Neuronal stem cell (in vitro differentiated cells): ENCODE measurements around the gene POLR2H.

Experiments used
- DNase-seq: peaks from one replicate; pipeline ENCODE4 v3.0.0-alpha.2; 2013; ENCODE audit warnings: low spot score
- H2AFZ ChIP-seq: one replicate; pipeline ENCODE4 v1.6.1; 2013; ENCODE audit warnings: mild to moderate bottlenecking, low read length, inconsistent platforms
- H2AK5ac ChIP-seq: 2 replicates; pipeline ENCODE4 v1.6.1; 2013; ENCODE audit warnings: low read depth, mild to moderate bottlenecking, inconsistent platforms, low read length, moderate library complexity, mixed read lengths
- H2BK120ac ChIP-seq: 2 replicates; pipeline ENCODE4 v1.6.1; 2013; ENCODE audit warnings: low read depth, mild to moderate bottlenecking, inconsistent platforms, low read length, moderate library complexity, mixed read lengths
- H2BK12ac ChIP-seq: one replicate; pipeline ENCODE4 v1.6.1; 2013; ENCODE audit warnings: low read length, inconsistent platforms
- H2BK15ac ChIP-seq: 2 replicates; pipeline ENCODE4 v1.6.1; 2013; ENCODE audit warnings: mild to moderate bottlenecking, low read length, inconsistent platforms, mixed read lengths
- H2BK5ac ChIP-seq: one replicate; pipeline ENCODE4 v1.6.1; 2013; ENCODE audit warnings: inconsistent platforms, mild to moderate bottlenecking, low read length, moderate library complexity
- H3K14ac ChIP-seq: one replicate; pipeline ENCODE4 v1.6.1; 2013; ENCODE audit warnings: low read length, inconsistent platforms
- H3K18ac ChIP-seq: 2 replicates; pipeline ENCODE4 v1.6.1; 2013; ENCODE audit warnings: low read length, inconsistent platforms
- H3K23ac ChIP-seq: 2 replicates; pipeline ENCODE4 v1.6.1; 2013; ENCODE audit warnings: low read depth, mild to moderate bottlenecking, mixed read lengths, low read length, inconsistent platforms; ENCODE audit not compliant: poor library complexity
- H3K27ac ChIP-seq: replicated peaks from 3 replicates; pipeline ENCODE4 v1.5.1; 2013; ENCODE audit warnings: low read length, inconsistent platforms
- H3K27me3 ChIP-seq, 3 experiments: 2 replicates each; pipeline ENCODE4 v1.6.1; 2013; ENCODE audit warnings: low read length in 3 of 3, mild to moderate bottlenecking in 2 of 3, inconsistent platforms in 1 of 3, low read depth in 1 of 3, mixed read lengths in 1 of 3, moderate library complexity in 1 of 3; ENCODE audit not compliant: control insufficient read depth in 3 of 3, insufficient read depth in 3 of 3
- H3K36me3 ChIP-seq, 2 donors: replicated peaks in 1 of 2; 2 replicates each; pipeline ENCODE4 v1.6.1; 2013; ENCODE audit warnings: low read length in 2 of 2; ENCODE audit not compliant: control insufficient read depth in 2 of 2, insufficient read depth in 2 of 2
- H3K4ac ChIP-seq: 2 replicates; pipeline ENCODE4 v1.6.1; 2013; ENCODE audit warnings: inconsistent platforms, mild to moderate bottlenecking, low read length, moderate library complexity
- H3K4me1 ChIP-seq, 2 donors: 1 replicate in 1 of 2; 2 replicates in 1 of 2; pipeline ENCODE4 v1.6.1; 2013; ENCODE audit warnings: low read length in 2 of 2, low read depth in 1 of 2; ENCODE audit not compliant: control insufficient read depth in 2 of 2, insufficient read depth in 1 of 2
- H3K4me2 ChIP-seq: one replicate; pipeline ENCODE4 v1.6.1; 2013; ENCODE audit warnings: mild to moderate bottlenecking, low read length, inconsistent platforms; ENCODE audit not compliant: insufficient read depth, poor library complexity, severe bottlenecking
- H3K4me3 ChIP-seq, 2 donors: 2 replicates each; pipeline ENCODE4 v1.5.1; 2013; ENCODE audit warnings: low read length in 2 of 2, mild to moderate bottlenecking in 2 of 2, inconsistent platforms in 1 of 2, moderate library complexity in 1 of 2
- H3K79me1 ChIP-seq: one replicate; pipeline ENCODE4 v1.6.1; 2013; ENCODE audit warnings: low read depth, mild to moderate bottlenecking, inconsistent platforms, low read length, moderate library complexity
- H3K9ac ChIP-seq: one replicate; pipeline ENCODE4 v1.6.1; 2013; ENCODE audit warnings: mild to moderate bottlenecking, low read depth, low read length, inconsistent platforms; ENCODE audit not compliant: poor library complexity
- H3K9me3 ChIP-seq, 2 donors: replicated peaks in 1 of 2; 2 replicates each; pipeline versions ENCODE3 to v1.6.1; 2013; ENCODE audit warnings: low read length in 2 of 2, mild to moderate bottlenecking in 2 of 2, inconsistent platforms in 1 of 2, low read depth in 1 of 2, mixed read lengths in 1 of 2, moderate library complexity in 1 of 2; ENCODE audit not compliant: control insufficient read depth in 2 of 2, insufficient read depth in 1 of 2
- H4K8ac ChIP-seq: one replicate; pipeline ENCODE4 v1.6.1; 2013; ENCODE audit warnings: low read depth, mild to moderate bottlenecking, inconsistent platforms, low read length, moderate library complexity
- H4K91ac ChIP-seq: one replicate; pipeline ENCODE4 v1.6.1; 2013; ENCODE audit warnings: low read length, low read depth, mild to moderate bottlenecking, inconsistent platforms; ENCODE audit not compliant: poor library complexity
- WGBS, 2 donors: extraction: QIAGEN DNeasy Blood & Tissue Kit; methylation state at CpG; one replicate each; pipeline ENCODE4 v1.1.7; 2013; ENCODE audit warnings: missing lambda C conversion rate in 2 of 2, mixed read lengths in 1 of 2; ENCODE audit not compliant: insufficient read length in 2 of 2, insufficient replicate concordance in 1 of 2; ENCODE audit errors: extremely low coverage in 2 of 2; 5-methylcytosine and 5-hydroxymethylcytosine counted together

The POLR2H gene

GRCh38 chr3:184333190-184333589 lies 28.3 kb upstream of the POLR2H start:
- WGBS, 2 donors: no CpG with 5 or more reads among the region's 6 CpGs
- no peaks in the 10 kb centered on the region for H3K9me3 ChIP-seq

GRCh38 chr3:184333700-184334099 lies 27.8 kb upstream of the POLR2H start:
- Histone ChIP-seq H3K14ac (no peak overlapping the region), H2BK12ac (no peak overlapping the region), H3K9me3 (no peaks in the 10 kb centered on the region), H3K9ac (no peak overlapping the region), H2BK5ac (no peak overlapping the region), H3K36me3 (peaks cover 44 to 70% of the 10 kb centered on the region in 2 donors), H3K27me3 (no peaks in the 10 kb centered on the region), H2AK5ac (no peak overlapping the region), H3K4me3 (no peak overlapping the region), H4K91ac (no peak overlapping the region), H3K4me1 (peaks cover 15 to 26% of the 10 kb centered on the region in 2 donors), H3K4ac (no peak overlapping the region), H3K23ac (peak overlapping the region; percentile 34), H3K18ac (no peak overlapping the region), H2BK15ac (no peak overlapping the region), H2AFZ (no peak overlapping the region), H2BK120ac (no peak overlapping the region), H3K79me1 (peaks cover 3% of the 10 kb centered on the region), H4K8ac (no peak overlapping the region), H3K27ac (no peak overlapping the region), H3K4me2 (no peak overlapping the region)
- WGBS, 2 donors: no CpG with 5 or more reads among the region's 3 CpGs
- no peak for DNase-seq

More at GRCh38 chr3:184333190-184333589, 28.3 kb upstream of the POLR2H start:
- H3K9ac ChIP-seq: no peak overlapping the region
- H2BK15ac ChIP-seq: no peak overlapping the region
- no peak overlapping the region for H2BK5ac ChIP-seq
- no peak overlapping the region for H4K8ac ChIP-seq
- H3K4me3 ChIP-seq: no peak overlapping the region
- H3K27me3 ChIP-seq: no peaks in the 10 kb centered on the region
- no peak overlapping the region for H3K27ac ChIP-seq
- no peak overlapping the region for H3K4ac ChIP-seq
- H3K79me1 ChIP-seq: peaks cover 3% of the 10 kb centered on the region
- no peak overlapping the region for H2BK120ac ChIP-seq
- H3K23ac ChIP-seq: no peak overlapping the region
- no peak overlapping the region for H2BK12ac ChIP-seq
- DNase-seq: no peak
- no peak overlapping the region for H3K18ac ChIP-seq
- peaks cover 49 to 75% of the 10 kb centered on the region in 2 donors for H3K36me3 ChIP-seq
- H3K14ac ChIP-seq: no peak overlapping the region
- H2AK5ac ChIP-seq: no peak overlapping the region
- H3K4me1 ChIP-seq: peaks cover 12 to 22% of the 10 kb centered on the region in 2 donors
- H4K91ac ChIP-seq: no peak overlapping the region
- no peak overlapping the region for H3K4me2 ChIP-seq
- H2AFZ ChIP-seq: no peak overlapping the region

- H3K23ac ChIP-seq: no peak overlapping the region
- no CpG with 5 or more reads among the region's 15 CpGs for WGBS, 2 donors
- no peak overlapping the region for H4K91ac ChIP-seq
- no peak overlapping the region for H2BK120ac ChIP-seq
- no peak overlapping the region for H3K9ac ChIP-seq
- H3K14ac ChIP-seq: no peak overlapping the region
- peaks cover 39 to 60% of the 10 kb centered on the region in 2 donors for H3K36me3 ChIP-seq
- no peak overlapping the region for H2BK5ac ChIP-seq
- H2BK15ac ChIP-seq: no peak overlapping the region
- no peaks in the 10 kb centered on the region for H3K27me3 ChIP-seq
- H3K79me1 ChIP-seq: peaks cover 3% of the 10 kb centered on the region
- H3K4me2 ChIP-seq: no peak overlapping the region
- H3K4ac ChIP-seq: no peak overlapping the region
- no peak overlapping the region for H3K4me3 ChIP-seq
- peaks cover 20 to 31% of the 10 kb centered on the region in 2 donors for H3K4me1 ChIP-seq
- no peak overlapping the region for H2AFZ ChIP-seq
- H3K9me3 ChIP-seq: no peaks in the 10 kb centered on the region
- no peak overlapping the region for H3K27ac ChIP-seq
- no peak overlapping the region for H3K18ac ChIP-seq
- no peak for DNase-seq
- no peak overlapping the region for H2AK5ac ChIP-seq
- no peak overlapping the region for H2BK12ac ChIP-seq
- H4K8ac ChIP-seq: no peak overlapping the region
Observed at GRCh38 chr3:184334470-184335158, 26.9 kb upstream of the POLR2H start.

GRCh38 chr3:184335291-184335660 lies 26.2 kb upstream of the POLR2H start:
- no CpG with 5 or more reads among the region's 4 CpGs for WGBS, 2 donors
- no peak for DNase-seq
- H3K9me3 ChIP-seq: no peaks in the 10 kb centered on the region
- H4K91ac ChIP-seq: no peak overlapping the region
- H3K79me1 ChIP-seq: peaks cover 5% of the 10 kb centered on the region
- peak overlapping the region; percentile 15 for H2AFZ ChIP-seq
- H3K27ac ChIP-seq: peak overlapping the region; percentile 46
- H3K4me3 ChIP-seq: peak overlapping the region in 1 of 2 donors; percentile 60
- H3K36me3 ChIP-seq: peaks cover 37 to 54% of the 10 kb centered on the region in 2 donors
- H2AK5ac ChIP-seq: no peak overlapping the region
- H2BK15ac ChIP-seq: no peak overlapping the region
- no peak overlapping the region for H2BK120ac ChIP-seq
- no peak overlapping the region for H2BK12ac ChIP-seq
- H3K27me3 ChIP-seq: no peaks in the 10 kb centered on the region
- H3K4ac ChIP-seq: no peak overlapping the region
- no peak overlapping the region for H3K18ac ChIP-seq
- peaks cover 20 to 31% of the 10 kb centered on the region in 2 donors for H3K4me1 ChIP-seq
- H4K8ac ChIP-seq: no peak overlapping the region
- no peak overlapping the region for H3K23ac ChIP-seq
- H2BK5ac ChIP-seq: no peak overlapping the region
- H3K14ac ChIP-seq: no peak overlapping the region
- peak overlapping the region; percentile 45 for H3K4me2 ChIP-seq
- no peak overlapping the region for H3K9ac ChIP-seq
